Measurements from ENCODE around the gene FREM2. TPM values are rescaled to one million over a fixed set of nuclear protein-coding genes. Genes with fewer than 3 reads are reported as not detected.

Gene FREM2
- total RNA-seq, 3 donors from 2014 or later: 0.33 to 0.96 (median 0.59) TPM

- no peak for DNase-seq (ENCODE audit: low spot score in 2 of 2)
- Histone ChIP-seq H3K27me3 (no peaks in the 10 kb centered on the region), H3K9me3 (no peaks in the 10 kb centered on the region), H3K27ac (no peak overlapping the region), H3K36me3 (no peaks in the 10 kb centered on the region), H3K4me3 (no peak overlapping the region), H3K4me1 (no peaks in the 10 kb centered on the region)
- TF ChIP-seq CTCF (IDR thresholded peaks at IDR 0.05): no peak
- TF ChIP-seq POLR2A (IDR thresholded peaks at IDR 0.05): no peak
- TF ChIP-seq POLR2AphosphoS5 (IDR thresholded peaks at IDR 0.05): no peak
- intact Hi-C loops (cut with DNase I; ENCODE audit: low total_unique reads): no loop called here
Measured at GRCh38 chr13:38908574-38908973, 221.7 kb downstream of the FREM2 start.

GRCh38 chr13:38914070-38914469 is 227.2 kb downstream of the FREM2 start:
- Histone ChIP-seq H3K4me1 (no peaks in the 10 kb centered on the region), H3K36me3 (no peaks in the 10 kb centered on the region), H3K27me3 (no peaks in the 10 kb centered on the region), H3K9me3 (no peaks in the 10 kb centered on the region), H3K27ac (no peak overlapping the region), H3K4me3 (no peak overlapping the region)
- intact Hi-C loops (cut with DNase I; ENCODE audit: low total_unique reads): no loop called here
- TF ChIP-seq POLR2AphosphoS5 (IDR thresholded peaks at IDR 0.05): no peak
- TF ChIP-seq POLR2A (IDR thresholded peaks at IDR 0.05): no peak
- no peak for TF ChIP-seq CTCF (IDR thresholded peaks at IDR 0.05)
- no peak for DNase-seq (ENCODE audit: low spot score in 2 of 2)

GRCh38 chr13:38921081-38921480 is 234.2 kb downstream of the FREM2 start:
- no peak for DNase-seq (ENCODE audit: low spot score in 2 of 2)
- H3K9me3 ChIP-seq: no peaks in the 10 kb centered on the region
- TF ChIP-seq CTCF (IDR thresholded peaks at IDR 0.05) (no peak), POLR2AphosphoS5 (IDR thresholded peaks at IDR 0.05) (no peak), POLR2A (IDR thresholded peaks at IDR 0.05) (no peak)
- no peak overlapping the region for H3K4me3 ChIP-seq
- no peaks in the 10 kb centered on the region for H3K36me3 ChIP-seq
- H3K27me3 ChIP-seq: peaks cover 0 to 9% of the 10 kb centered on the region in 2 donors
- H3K27ac ChIP-seq: no peak overlapping the region
- intact Hi-C loops (cut with DNase I; ENCODE audit: low total_unique reads): no loop called here
- no peaks in the 10 kb centered on the region for H3K4me1 ChIP-seq

GRCh38 chr13:38922170-38922569 is 235.3 kb downstream of the FREM2 start:
- TF ChIP-seq CTCF (IDR thresholded peaks at IDR 0.05): no peak
- no peak for TF ChIP-seq POLR2A (IDR thresholded peaks at IDR 0.05)
- no peak for TF ChIP-seq POLR2AphosphoS5 (IDR thresholded peaks at IDR 0.05)
- H3K4me1 ChIP-seq: no peaks in the 10 kb centered on the region
- H3K4me3 ChIP-seq: no peak overlapping the region
- intact Hi-C loops (cut with DNase I; ENCODE audit: low total_unique reads): no loop called here
- no peaks in the 10 kb centered on the region for H3K9me3 ChIP-seq
- H3K27me3 ChIP-seq: peaks cover 0 to 9% of the 10 kb centered on the region in 2 donors
- no peak for DNase-seq (ENCODE audit: low spot score in 2 of 2)
- H3K36me3 ChIP-seq: no peaks in the 10 kb centered on the region
- no peak overlapping the region for H3K27ac ChIP-seq

- no peaks in the 10 kb centered on the region for H3K27me3 ChIP-seq
- H3K4me1 ChIP-seq: no peaks in the 10 kb centered on the region
- DNase-seq (ENCODE audit: low spot score in 2 of 2): no peak
- TF ChIP-seq POLR2AphosphoS5 (IDR thresholded peaks at IDR 0.05): no peak
- TF ChIP-seq POLR2A (IDR thresholded peaks at IDR 0.05): no peak
- no peak for TF ChIP-seq CTCF (IDR thresholded peaks at IDR 0.05)
- no peak overlapping the region for H3K4me3 ChIP-seq
- intact Hi-C loops (cut with DNase I; ENCODE audit: low total_unique reads): no loop called here
- no peaks in the 10 kb centered on the region for H3K36me3 ChIP-seq
- no peaks in the 10 kb centered on the region for H3K9me3 ChIP-seq
- H3K27ac ChIP-seq: no peak overlapping the region
Measured at GRCh38 chr13:38933786-38934185, 246.9 kb downstream of the FREM2 start.

Measured in breast epithelium (tissue), 4 donors.